ENCODE results near the gene CCDC200. TPM values are rescaled to one million over a fixed set of nuclear protein-coding genes. Genes with fewer than 3 reads are reported as not detected.
A peak's percentile ranks its signal among the peaks of the same experiment; 100 is the strongest.

The CCDC200 gene
- total and polyA plus RNA-seq, 2 donors from 2014 or later = not detected

DNA sequence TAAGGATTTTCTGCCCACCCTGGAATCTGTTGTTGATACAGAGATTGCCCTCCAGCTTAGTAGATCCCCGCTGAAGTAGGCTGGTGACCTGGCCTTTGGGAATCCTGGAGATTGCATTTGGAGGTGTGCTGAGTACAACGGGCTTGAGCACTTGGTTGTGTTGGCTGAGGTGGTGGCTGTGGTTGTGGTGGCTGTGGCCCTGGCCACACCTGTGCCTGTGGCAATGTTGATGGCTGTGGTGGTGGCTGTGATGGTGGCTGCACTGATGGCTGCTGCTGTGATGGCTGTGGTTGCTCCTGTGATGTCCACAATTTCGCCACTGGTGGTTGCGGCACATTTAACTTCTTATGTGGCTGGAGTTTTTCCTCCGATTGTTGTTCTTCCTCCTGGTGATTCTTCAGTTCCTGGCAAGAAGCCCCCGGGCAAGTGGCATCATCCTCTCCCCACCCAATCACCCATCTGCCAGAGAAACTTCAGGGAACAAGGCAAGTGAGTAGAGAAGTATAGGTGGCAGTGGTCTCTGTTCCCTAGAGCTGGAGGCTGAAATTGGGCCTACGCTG lies 4.2 kb downstream of the CCDC200 start:
- intact Hi-C loops (cut with DNase I) = no loop called here

DNA sequence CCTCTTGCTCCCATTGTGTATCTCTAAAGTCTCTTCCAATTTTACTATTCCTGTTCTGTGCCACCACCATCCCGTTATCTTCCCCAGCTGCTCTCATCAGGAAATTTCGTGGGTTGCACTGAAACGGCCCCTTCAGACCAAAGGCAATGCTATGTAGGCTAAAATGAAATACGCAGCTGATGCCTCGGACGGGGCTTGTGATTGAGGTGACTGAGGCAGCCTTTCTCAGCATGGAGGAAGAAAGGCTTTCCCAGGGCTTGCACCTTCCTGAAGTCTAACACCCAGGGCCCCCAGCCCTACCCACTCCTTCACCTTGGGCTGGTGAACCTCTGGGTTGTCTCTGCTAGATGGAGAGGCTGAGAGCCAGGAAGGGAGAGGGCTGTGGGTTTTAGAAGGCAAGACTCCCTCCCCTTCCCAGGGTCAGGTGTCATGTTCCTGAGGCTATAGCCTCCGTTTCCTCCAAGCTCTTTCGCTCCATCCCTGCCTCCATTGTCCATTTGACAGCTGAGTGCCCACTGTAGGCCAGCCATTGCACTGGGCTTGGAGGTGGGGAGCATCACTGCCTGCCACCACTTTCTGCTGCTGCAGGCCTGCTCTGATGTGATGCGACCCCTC lies 7.8 kb downstream of the CCDC200 start:
- Histone ChIP-seq H3K4me1 (ENCODE audit: control insufficient read depth in 2 of 3, insufficient read depth in 2 of 3, low read depth in 1 of 3, low read length in 3 of 3) (peaks cover 0 to 28% (median 14%) of the 10 kb centered on the region in 3 donors), H3K36me3 (ENCODE audit: control insufficient read depth in 2 of 3, insufficient read depth in 3 of 3, low read length in 3 of 3) (peaks cover 0 to 38% (median 11%) of the 10 kb centered on the region in 3 donors), H3K9me3 (ENCODE audit: control insufficient read depth in 2 of 3, insufficient read depth in 1 of 3, low read length in 3 of 3) (no peaks in the 10 kb centered on the region), H3K9ac (ENCODE audit: low read length in 3 of 3) (no peak overlapping the region), H3K27me3 (ENCODE audit: control insufficient read depth, insufficient read depth, low read length) (no peaks in the 10 kb centered on the region), H3K4me3 (ENCODE audit: low read length in 3 of 3) (no peak overlapping the region), H3K27ac (ENCODE audit: low read depth in 2 of 2, low read length in 2 of 2) (peak overlapping the region in 1 of 2 donors; percentile 74)
- FAIRE-seq (no peak), DNase-seq (no peak)
- intact Hi-C loops (cut with DNase I) = no loop called here
- TF ChIP-seq, protein P1, sequence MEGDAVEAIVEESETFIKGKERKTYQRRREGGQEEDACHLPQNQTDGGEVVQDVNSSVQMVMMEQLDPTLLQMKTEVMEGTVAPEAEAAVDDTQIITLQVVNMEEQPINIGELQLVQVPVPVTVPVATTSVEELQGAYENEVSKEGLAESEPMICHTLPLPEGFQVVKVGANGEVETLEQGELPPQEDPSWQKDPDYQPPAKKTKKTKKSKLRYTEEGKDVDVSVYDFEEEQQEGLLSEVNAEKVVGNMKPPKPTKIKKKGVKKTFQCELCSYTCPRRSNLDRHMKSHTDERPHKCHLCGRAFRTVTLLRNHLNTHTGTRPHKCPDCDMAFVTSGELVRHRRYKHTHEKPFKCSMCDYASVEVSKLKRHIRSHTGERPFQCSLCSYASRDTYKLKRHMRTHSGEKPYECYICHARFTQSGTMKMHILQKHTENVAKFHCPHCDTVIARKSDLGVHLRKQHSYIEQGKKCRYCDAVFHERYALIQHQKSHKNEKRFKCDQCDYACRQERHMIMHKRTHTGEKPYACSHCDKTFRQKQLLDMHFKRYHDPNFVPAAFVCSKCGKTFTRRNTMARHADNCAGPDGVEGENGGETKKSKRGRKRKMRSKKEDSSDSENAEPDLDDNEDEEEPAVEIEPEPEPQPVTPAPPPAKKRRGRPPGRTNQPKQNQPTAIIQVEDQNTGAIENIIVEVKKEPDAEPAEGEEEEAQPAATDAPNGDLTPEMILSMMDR (IDR thresholded peaks at IDR 0.05; ENCODE audit: borderline replicate concordance, extremely low read depth, insufficient read depth) = no peak

More for the DNA sequence above, 4.2 kb downstream of the CCDC200 start:
- Histone ChIP-seq H3K4me3 (ENCODE audit: low read length in 3 of 3) (no peak overlapping the region), H3K27ac (ENCODE audit: low read depth in 2 of 2, low read length in 2 of 2) (no peak overlapping the region), H3K27me3 (ENCODE audit: control insufficient read depth, insufficient read depth, low read length) (no peaks in the 10 kb centered on the region), H3K36me3 (ENCODE audit: control insufficient read depth in 2 of 3, insufficient read depth in 3 of 3, low read length in 3 of 3) (peaks cover 0 to 22% (median 2%) of the 10 kb centered on the region in 3 donors), H3K9ac (ENCODE audit: low read length in 3 of 3) (no peak overlapping the region), H3K9me3 (ENCODE audit: control insufficient read depth in 2 of 3, insufficient read depth in 1 of 3, low read length in 3 of 3) (no peaks in the 10 kb centered on the region), H3K4me1 (ENCODE audit: control insufficient read depth in 2 of 3, insufficient read depth in 2 of 3, low read depth in 1 of 3, low read length in 3 of 3) (peaks cover 0 to 3% (median 1%) of the 10 kb centered on the region in 3 donors)
- TF ChIP-seq, protein P1 (IDR thresholded peaks at IDR 0.05; ENCODE audit: borderline replicate concordance, extremely low read depth, insufficient read depth) = no peak
- FAIRE-seq (no peak), DNase-seq (no peak)

DNA sequence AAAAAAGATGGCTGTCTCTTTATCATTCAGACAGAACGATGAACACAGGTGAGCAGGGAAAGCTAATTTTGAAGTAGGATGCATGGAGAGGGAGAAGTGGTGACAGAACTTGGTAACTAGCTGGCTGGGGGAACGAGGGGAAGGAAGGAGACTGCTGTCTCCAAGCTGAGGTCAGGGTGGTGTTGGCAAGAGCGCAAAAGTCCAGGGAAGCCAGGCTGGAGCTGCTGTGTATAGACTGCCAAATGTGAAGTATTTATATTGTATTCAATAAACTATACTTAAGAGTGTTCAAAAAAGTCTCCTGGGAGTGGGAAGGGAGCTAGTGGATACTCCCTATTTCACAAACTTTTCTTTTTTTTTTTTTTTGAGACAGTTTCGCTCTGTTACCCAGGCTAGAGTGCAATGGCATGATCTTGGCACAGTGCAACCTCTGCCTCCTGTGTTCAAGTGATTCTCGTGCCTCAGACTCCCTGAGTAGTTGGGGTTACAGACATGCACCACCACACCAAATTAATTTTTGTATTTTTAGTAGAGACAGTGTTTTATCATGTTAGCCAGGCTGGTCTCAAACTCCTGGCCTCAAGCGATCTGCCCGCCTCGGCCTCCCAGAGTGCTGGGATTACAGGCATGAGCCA lies 8.6 kb downstream of the CCDC200 start:
- peaks cover 0 to 43% (median 11%) of the 10 kb centered on the region in 3 donors for H3K36me3 ChIP-seq (ENCODE audit: control insufficient read depth in 2 of 3, insufficient read depth in 3 of 3, low read length in 3 of 3)
- no peak for FAIRE-seq

More for the DNA sequence above, 8.6 kb downstream of the CCDC200 start:
- intact Hi-C loops (cut with DNase I) = no loop called here
- Histone ChIP-seq H3K27ac (ENCODE audit: low read depth in 2 of 2, low read length in 2 of 2) (peak overlapping the region in 1 of 2 donors; percentile 74), H3K27me3 (ENCODE audit: control insufficient read depth, insufficient read depth, low read length) (no peaks in the 10 kb centered on the region), H3K4me1 (ENCODE audit: control insufficient read depth in 2 of 3, insufficient read depth in 2 of 3, low read depth in 1 of 3, low read length in 3 of 3) (peaks cover 0 to 31% (median 14%) of the 10 kb centered on the region in 3 donors), H3K9me3 (ENCODE audit: control insufficient read depth in 2 of 3, insufficient read depth in 1 of 3, low read length in 3 of 3) (no peaks in the 10 kb centered on the region), H3K4me3 (ENCODE audit: low read length in 3 of 3) (no peak overlapping the region), H3K9ac (ENCODE audit: low read length in 3 of 3) (no peak overlapping the region)
- TF ChIP-seq, protein P1 (IDR thresholded peaks at IDR 0.05; ENCODE audit: borderline replicate concordance, extremely low read depth, insufficient read depth) = no peak
- no peak for DNase-seq
